Fibroblast of mammary gland (primary cell): ENCODE measurements around the gene PPP2R2C.

ENCODE experiments used
- DNase-seq: peaks from one replicate; pipeline ENCODE4 v3.0.0-alpha.2; 2010; ENCODE audit warnings: low read depth
- H3K4me3 ChIP-seq: 2 replicates; pipeline ENCODE4 v1.5.1; 2011; ENCODE audit warnings: low read depth, mild to moderate bottlenecking, low read length, moderate library complexity; ENCODE audit not compliant: control insufficient read depth
- CTCF ChIP-seq: conservative IDR thresholded peaks from 2 replicates; pipeline ENCODE4 v1.5.1; 2011; ENCODE audit warnings: low read depth, low read length, inconsistent platforms; ENCODE audit not compliant: control insufficient read depth, insufficient read depth

Gene PPP2R2C

GRCh38 chr4:6472387-6473263, at the start of gene PPP2R2C:
Gene PPP2R2C (minus strand): TSS chr4:6472614. CDS start chr4:6472229, 385 bp downstream.
- no peak for DNase-seq
- no peak for TF ChIP-seq CTCF
- no peak within 1 kb of the TSS for H3K4me3 ChIP-seq

- no peak for DNase-seq
- no peak overlapping the region for H3K4me3 ChIP-seq
- TF ChIP-seq CTCF: no peak
Observed at GRCh38 chr4:6520978-6521377, 48.6 kb upstream of the PPP2R2C start.

- TF ChIP-seq CTCF: no peak
- H3K4me3 ChIP-seq: no peak overlapping the region
- no peak for DNase-seq
Observed at GRCh38 chr4:6520051-6520636, 47.7 kb upstream of the PPP2R2C start.

- DNase-seq: no peak
- no peak for TF ChIP-seq CTCF
- no peak overlapping the region for H3K4me3 ChIP-seq
Observed at GRCh38 chr4:6517171-6517570, 44.8 kb upstream of the PPP2R2C start.

GRCh38 chr4:6516762-6517161, 44.3 kb upstream of the PPP2R2C start:
- DNase-seq: no peak
- no peak overlapping the region for H3K4me3 ChIP-seq
- TF ChIP-seq CTCF: no peak

GRCh38 chr4:6516281-6516680, 43.9 kb upstream of the PPP2R2C start:
- TF ChIP-seq CTCF: no peak
- DNase-seq: no peak
- H3K4me3 ChIP-seq: no peak overlapping the region
